WERI-Rb-1 (cell line): ENCODE measurements around the gene TIMM10.

Source experiments
- DNase-seq: peaks from one replicate; pipeline ENCODE4 v3.0.0-alpha.2; 2020
- H3K27ac ChIP-seq: fragments of 250-450 bp; sonication (Bioruptor Pico); 2 replicates; pipeline ENCODE4 v1.5.1; 2020; ENCODE audit warnings: mild to moderate bottlenecking, moderate library complexity
- H3K27me3 ChIP-seq: fragments of 250-450 bp; sonication (Bioruptor Pico); 2 replicates; pipeline ENCODE4 v1.5.1; 2021; ENCODE audit warnings: mild to moderate bottlenecking, low read depth, moderate library complexity; ENCODE audit not compliant: insufficient read depth, severe bottlenecking
- H3K36me3 ChIP-seq: fragments of 250-450 bp; sonication (Bioruptor Pico); 2 replicates; pipeline ENCODE4 v1.5.1; 2020; ENCODE audit warnings: mild to moderate bottlenecking, moderate library complexity
- H3K4me3 ChIP-seq: 2 replicates; pipeline ENCODE4 v1.5.1; 2011; ENCODE audit warnings: low read depth, mild to moderate bottlenecking, control low read depth, low read length
- H3K9me3 ChIP-seq: fragments of 250-450 bp; sonication (Bioruptor Pico); 2 replicates; pipeline ENCODE4 v1.5.1; 2021; ENCODE audit warnings: mild to moderate bottlenecking, moderate library complexity; ENCODE audit not compliant: severe bottlenecking
- TF ChIP-seq, protein P1 (sequence below): IDR thresholded peaks from 2 replicates; pipeline ENCODE4 v1.5.1; 2011; ENCODE audit warnings: low read depth, mild to moderate bottlenecking, control low read depth, inconsistent platforms, low read length

Gene TIMM10

DNA sequence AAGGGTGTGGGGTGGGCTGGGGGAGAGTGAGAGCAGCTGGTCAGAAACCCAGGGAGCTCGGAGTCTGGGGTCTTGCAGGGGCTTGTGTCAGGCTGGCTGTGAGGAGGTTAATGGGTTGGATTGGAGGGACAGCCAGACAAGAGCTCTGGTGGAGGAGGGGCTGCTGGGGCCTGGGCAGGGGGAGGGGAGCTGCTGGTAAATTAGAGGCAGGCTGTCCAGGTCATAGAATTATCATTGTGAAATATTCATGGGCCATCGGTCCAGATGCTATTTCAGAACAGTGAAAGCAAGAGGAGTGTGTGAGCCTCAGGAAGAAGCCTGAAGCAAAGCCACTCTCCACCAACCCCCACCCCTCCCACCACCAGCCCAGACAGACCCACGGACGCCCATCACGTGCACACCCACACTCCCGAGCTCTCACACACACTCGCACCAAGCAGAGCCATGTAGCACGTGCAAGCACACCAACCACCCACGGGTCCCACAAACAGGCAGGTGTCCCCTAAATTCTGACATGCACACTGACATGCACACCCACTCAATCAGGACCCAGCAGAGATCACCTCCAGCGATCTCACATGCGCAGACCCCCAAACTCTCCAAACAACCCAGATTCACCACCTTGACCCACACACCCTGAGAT lies 51.4 kb downstream of the TIMM10 start:
- no peak overlapping the region for H3K4me3 ChIP-seq
- no peak overlapping the region for H3K27ac ChIP-seq
- TF ChIP-seq, protein P1, sequence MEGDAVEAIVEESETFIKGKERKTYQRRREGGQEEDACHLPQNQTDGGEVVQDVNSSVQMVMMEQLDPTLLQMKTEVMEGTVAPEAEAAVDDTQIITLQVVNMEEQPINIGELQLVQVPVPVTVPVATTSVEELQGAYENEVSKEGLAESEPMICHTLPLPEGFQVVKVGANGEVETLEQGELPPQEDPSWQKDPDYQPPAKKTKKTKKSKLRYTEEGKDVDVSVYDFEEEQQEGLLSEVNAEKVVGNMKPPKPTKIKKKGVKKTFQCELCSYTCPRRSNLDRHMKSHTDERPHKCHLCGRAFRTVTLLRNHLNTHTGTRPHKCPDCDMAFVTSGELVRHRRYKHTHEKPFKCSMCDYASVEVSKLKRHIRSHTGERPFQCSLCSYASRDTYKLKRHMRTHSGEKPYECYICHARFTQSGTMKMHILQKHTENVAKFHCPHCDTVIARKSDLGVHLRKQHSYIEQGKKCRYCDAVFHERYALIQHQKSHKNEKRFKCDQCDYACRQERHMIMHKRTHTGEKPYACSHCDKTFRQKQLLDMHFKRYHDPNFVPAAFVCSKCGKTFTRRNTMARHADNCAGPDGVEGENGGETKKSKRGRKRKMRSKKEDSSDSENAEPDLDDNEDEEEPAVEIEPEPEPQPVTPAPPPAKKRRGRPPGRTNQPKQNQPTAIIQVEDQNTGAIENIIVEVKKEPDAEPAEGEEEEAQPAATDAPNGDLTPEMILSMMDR, result no peak
- no peaks in the 10 kb centered on the region for H3K9me3 ChIP-seq
- DNase-seq, result no peak
- H3K27me3 ChIP-seq, result peaks cover 43% of the 10 kb centered on the region
- no peaks in the 10 kb centered on the region for H3K36me3 ChIP-seq
